GM19023 (cell line): ENCODE results near the gene HNRNPR.
A peak's percentile ranks its signal among the peaks of the same experiment; 100 is the strongest.
"Not testable (repeated sequence)": the region's sequence is repeated elsewhere in the genome, so short reads cannot be mapped to it uniquely, and the experiment has no call there.

ENCODE experiments used
- ATAC-seq: cut with Tn5 transposase; IDR thresholded peaks from one replicate; pipeline ENCODE4 v1.9.1; 2021; ENCODE audit warnings: mild to moderate bottlenecking, moderate library complexity; ENCODE audit not compliant: unreplicated experiment

Gene HNRNPR

DNA sequence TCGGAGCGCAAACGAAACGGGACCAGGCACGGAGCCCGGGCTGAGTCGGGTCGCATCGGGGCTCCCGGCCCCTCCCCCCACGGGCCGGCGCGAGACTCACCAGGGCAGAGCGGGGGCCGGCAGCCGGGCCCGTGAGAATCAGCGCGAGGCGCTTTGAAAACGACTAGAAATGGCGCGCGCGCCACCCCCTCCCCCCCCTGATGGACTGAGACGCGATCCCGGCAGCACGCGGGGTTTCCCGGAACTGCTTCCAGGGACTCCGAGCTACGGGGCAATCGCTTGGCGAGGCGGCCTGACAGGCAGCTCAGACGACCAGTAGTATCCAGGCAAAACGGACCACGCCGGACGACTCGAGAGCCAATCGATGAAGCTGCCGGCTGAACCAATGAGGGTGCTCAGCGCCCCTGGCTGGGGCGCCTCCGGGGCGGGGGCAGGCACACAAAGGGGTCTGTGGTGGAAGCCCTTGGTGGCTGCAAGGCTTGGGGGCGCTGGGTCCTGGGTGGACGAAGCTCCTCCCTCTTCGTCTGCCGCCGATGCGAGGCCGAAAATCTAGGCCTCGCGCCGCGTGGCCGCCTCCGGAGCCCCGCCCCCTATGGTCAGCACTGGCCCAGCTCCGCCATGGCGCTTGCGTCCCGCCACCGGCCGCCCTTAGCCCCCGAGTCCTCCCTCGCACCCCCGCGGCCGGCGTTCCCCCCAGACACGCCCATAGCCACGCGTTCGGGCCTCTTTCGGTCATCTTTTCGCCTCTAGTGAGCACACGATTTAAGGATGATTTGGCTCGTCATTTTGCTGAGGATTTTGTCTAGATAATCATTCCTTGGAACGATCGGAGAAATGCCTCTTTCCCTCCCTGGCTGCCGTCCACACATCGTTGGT lies at the start of gene HNRNPR:
HNRNPR (minus strand) TSS at position 174 of the 876 bp plus-strand sequence. CDS start 3,276 bp downstream, outside the sequence.
- peak; percentile 97 for ATAC-seq

DNA sequence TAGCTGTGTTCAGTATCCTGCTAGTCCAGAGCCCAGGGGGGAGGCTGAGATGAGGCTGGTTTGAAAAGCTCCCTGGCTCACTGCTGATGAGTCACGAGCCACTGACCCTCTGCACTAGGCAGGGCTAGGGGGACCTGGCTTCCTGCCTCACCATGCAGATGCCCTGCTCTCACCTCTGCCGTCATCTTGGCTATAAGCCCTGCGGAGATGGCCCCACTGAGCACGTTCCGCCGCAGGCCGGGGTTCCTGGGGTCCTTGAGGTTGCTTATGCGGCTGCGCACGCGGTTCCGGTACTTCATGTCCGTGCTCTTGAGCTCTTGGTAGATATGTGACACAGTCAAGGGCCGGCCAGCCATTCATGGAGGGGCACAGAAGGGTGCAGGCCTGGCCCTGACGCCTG lies 49.6 kb upstream of the HNRNPR start:
- no peak for ATAC-seq

- ATAC-seq, result no peak
Observed at GRCh38 chr1:23392125-23392855, 48.2 kb upstream of the HNRNPR start.

DNA sequence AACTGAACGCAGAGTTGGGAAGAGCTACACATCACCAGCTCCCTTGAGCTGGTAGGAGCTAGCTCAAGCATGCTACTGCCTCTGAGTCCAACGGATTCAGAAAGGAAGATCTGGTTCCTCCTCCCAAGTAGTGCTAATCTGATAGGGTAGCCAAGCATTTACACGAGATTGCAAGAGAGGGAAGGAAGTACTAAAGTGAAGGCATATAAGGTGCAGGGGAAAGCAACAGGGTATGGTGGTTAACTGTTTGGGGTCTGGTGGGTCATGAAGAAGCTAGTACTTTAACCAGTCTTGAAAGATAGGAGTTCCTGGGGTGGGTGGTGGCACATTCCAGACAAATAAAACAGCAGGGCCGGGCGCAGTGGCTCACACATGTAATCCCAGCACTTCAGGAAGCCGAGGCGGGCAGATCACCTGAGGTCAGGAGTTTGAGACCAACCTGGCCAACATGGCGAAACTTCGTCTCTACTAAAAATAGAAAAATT lies 45.8 kb upstream of the HNRNPR start:
- ATAC-seq, result no peak

GRCh38 chr1:23387494-23387893 lies 43.4 kb upstream of the HNRNPR start:
- no peak for ATAC-seq

GRCh38 chr1:23385119-23385621 lies 41.1 kb upstream of the HNRNPR start:
- no peak for ATAC-seq

GRCh38 chr1:23384312-23385058 lies 40.4 kb upstream of the HNRNPR start:
- ATAC-seq, result no peak

DNA sequence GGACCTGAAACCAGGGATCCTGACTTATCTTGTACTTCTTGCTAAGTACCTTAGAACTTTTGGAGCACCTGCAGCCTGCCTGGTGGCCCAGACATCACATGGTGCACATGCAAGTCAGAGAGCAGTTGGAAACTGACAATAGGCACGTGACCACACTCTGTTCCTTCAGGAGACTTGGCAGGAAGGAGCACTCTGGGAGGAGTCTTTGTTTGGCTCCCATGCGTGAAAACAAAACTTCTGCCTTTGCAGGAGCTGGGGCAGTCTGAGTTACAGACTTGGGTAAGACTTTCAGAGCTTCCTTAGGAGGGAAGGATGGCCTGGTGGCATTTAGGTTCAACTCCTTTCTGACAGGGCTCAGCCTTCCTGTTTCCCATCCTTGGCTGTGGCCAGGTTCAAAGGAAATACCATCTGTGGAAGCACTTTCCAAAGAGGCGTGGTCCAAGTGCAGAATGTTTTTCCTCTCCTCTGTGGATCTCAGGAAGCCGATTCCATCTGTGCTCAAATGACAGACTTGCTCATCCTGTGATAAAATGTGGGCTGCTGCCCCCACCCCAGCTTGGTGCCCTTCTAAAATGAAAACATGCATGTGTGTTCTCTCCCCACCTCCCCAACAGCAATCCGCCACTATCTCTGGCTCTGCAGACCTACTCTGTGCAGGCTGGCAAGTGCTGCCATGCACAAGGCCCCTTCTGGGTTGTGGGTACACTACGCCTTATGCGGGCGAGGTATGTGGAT lies 39.7 kb upstream of the HNRNPR start:
- ATAC-seq, result no peak

GRCh38 chr1:23381233-23381885 lies 37.3 kb upstream of the HNRNPR start:
- no peak for ATAC-seq

DNA sequence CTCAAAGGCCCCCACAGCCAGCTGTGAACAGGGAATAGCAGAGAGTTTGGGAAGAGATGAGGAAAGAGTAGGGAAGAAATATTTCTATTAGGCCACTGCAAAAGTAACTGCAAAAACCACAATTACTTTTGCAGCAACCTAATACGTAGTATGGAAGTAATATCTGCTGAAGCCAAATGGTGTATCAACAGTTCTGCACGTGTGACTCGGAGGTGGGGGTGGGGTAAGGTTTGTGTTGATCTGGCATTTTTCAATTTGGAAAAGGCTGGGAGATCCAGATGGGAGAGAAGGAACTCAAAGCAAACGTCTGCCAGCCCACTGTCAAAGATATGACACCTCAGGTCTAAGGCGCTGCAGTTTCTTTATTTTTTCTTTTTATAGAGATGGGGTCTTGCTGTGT lies 36.6 kb upstream of the HNRNPR start:
- no peak for ATAC-seq

DNA sequence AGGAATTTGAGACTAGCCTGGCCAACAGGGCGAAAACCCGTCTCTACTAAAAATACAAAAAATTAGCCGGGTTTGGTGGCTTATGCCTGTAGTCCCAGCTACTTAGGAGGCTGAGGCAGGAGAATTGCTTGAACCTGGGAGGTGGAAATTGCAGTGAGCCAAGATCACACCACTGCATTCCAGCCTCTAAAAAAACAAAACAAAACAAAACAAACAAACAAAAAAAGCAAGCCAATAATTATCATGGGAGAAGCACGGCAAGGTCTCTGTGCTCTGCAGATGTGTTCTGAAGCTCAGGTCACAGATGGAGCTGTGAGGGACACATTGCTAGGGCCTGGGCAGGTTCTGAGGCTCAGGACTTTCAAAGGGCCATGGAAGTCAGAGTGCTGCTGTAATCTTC lies 36.2 kb upstream of the HNRNPR start:
- not testable (repeated sequence) for ATAC-seq

DNA sequence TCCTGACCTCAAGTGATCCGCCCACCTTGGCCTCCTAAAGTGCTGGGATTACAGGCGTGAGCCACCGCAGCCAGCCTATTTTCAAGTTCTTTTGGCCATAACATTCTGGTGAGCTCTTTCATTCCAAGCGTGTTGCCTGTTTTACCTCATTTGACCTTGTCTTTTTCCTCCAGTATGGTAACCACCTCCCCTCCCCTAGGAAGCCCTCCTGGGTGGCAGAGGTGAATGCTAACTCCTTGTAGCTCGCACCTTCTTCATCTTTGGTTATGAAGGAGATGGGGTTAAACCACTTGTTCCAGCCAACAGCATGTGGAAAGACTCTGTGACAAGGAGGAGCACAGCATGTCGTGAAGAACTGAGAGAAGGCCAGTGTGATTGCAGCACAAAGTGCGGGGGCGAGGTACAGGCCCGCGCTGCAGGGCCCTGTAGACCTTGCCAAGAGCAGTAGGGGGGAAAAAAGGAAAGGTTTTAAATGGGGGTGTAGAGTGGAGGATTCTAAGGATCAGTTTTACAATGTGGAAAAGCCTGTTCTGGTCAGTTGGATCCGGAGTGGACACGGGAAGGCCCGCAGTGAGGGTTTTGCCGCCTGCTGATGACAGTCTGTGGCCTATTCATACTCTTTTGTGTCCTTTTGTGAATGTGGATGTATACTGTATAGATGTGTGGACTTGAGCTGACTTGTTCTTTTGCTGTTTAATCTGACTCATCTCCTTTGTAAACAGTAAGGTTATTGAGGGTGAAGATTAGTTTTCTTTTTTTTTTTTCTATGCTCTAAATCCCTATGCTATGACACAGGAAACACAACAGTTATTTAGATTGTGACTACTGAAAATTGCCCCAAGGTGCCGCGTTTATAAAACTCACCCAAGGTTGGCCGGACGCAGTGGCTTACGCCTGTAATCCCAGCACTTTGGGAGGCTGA lies 33.1 kb upstream of the HNRNPR start:
- ATAC-seq, result no peak

- not testable (repeated sequence) for ATAC-seq
Observed at GRCh38 chr1:23374079-23374735, 30.1 kb upstream of the HNRNPR start.

DNA sequence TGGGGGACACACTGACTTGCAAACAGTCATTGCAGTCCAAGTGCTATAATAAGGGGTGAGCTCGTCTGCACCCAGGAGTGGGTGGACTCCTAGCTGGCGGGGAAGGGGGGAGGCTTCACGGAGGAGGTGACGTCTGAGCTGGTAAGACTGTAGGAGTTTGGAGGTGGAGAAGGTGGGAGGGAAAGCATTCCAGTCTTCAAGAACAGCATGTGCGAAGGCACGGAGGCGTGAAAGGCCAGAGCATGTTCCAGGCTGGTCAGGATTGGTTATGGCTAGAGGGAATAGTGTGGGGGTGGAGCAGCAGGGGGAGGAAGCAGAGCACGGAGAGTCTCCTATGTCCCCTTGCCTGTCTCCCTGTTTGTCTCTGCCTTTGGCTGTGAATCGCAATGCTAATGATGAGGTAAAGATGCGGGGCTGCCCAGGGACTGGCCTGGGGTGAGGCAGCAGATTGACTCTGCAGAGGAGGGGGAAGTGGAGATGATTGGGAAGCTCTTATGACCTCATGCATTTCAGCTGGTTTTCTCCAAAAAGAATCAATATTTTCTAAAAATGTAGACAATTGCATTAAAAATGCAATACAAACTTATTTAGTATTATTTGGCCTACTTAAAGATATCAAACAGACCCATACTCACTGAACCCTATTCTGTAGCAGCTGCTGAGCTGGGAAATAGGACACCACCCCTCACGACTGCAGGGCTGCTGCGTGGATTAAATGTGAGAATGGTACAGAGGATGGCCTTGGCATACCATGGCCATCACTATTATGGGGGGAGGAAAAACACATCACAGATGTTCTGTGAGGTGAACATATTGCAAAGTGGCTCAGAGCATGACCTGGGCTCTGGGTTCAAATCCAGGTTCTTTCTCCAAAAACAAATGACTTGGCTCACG lies 28.1 kb upstream of the HNRNPR start:
- no peak for ATAC-seq

DNA sequence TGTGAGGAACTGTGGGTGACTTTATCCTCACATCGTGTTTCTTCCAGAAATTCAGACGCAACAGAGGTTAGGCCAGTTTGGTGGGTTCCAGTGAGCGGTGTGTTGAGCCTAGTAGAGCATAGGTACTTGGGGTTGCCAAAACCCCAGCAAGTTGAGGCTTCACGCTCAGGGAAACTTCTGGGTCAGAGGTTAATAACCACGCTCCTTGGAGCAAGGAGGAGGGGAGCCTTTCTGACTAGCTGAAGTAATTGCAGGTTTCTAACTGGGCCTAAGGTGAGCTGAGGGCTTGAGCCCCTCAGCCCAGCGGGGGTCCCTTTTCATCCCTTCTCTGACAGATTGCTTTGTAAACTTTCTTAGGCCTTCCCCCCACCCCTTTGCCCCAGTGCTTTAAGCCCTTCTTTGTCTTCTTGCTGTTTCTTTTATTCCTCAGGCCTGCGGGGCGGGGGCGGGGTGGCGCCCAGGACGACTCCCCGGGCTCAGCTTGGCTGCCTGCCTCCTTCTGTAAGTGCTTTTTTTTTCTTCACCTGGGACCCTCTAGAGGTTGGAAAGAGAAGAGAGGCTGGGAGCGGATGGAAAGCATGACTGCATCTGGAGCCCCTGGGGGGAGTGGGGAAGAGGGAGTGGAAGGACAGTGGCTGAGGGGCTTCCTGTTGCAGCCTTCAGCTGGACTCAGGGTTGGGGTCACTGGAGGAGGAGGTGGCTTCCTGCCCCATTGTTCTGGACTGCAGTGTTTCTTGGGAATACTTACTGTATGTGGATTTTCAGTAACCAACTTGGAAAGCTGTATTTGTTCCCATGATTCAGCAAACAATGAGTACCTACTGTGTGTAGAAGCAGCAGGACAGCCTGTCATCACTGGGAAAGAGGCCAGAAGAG lies 26.9 kb upstream of the HNRNPR start:
- ATAC-seq, result no peak

DNA sequence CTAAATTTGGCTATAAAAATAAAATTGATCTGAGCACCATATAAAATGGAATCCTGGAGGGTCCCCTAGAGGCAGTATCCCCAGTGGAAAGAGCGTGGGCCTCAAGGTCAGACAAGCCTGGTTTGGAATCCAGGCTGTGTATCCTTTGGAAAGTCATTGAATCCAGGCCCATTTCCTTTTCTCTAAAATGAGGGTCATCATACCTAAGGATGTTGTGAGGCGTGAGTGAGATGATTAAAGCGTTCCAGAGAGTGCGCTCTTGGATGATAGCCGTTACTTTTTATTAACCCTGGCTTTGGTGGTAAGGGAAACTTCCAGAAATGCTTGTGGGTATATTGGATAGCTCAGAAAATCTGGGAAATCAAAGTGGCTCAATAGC lies 26.2 kb upstream of the HNRNPR start:
- ATAC-seq, result no peak
